ENCODE data around the gene LPAR5. TPM values are rescaled to one million over a fixed set of nuclear protein-coding genes. Genes with fewer than 3 reads are reported as not detected.
A peak's percentile ranks its signal among the peaks of the same experiment; 100 is the strongest.

Gene LPAR5
- total and polyA plus RNA-seq, 2 of the 8 experiments (the other 6 are each of a cell fraction or from before 2014, with no cell fraction given), result 0.22 to 0.24 TPM

DNA sequence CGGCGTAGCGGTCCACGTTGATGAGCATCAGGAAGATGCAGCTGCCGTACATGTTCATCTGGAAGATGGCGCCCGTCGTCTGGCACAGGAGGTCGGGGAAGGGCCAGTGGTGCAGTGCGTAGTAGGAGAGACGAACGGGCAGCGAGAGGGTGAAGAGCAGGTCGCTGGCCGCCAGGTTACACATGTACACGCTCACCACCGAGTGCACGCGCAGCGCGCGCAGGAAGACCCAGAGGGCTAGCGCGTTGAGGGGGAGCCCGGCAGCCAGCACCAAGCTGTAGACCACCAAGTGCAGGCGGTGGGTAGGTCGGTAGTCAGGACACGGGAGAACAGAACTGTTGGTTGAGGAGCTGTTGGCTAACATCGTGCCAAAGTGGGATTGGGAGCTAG lies 14.9 kb downstream of the LPAR5 start:
- Histone ChIP-seq H3K18ac (ENCODE audit: extremely low read depth, low read length) (peak overlapping the region; percentile 9; the same call in 1 of the 2 replicates), H4K8ac (ENCODE audit: extremely low read depth, insufficient read depth, low read length) (peak overlapping the region; percentile 92; the same call in 1 of the 2 replicates), H3K4me2 (ENCODE audit: insufficient read depth in 1 of 2, low read depth in 2 of 2, low read length in 2 of 2) (peak overlapping the region in 1 of 2 experiments; percentile 72; a peak in 3 of 4 replicates), H2BK20ac (ENCODE audit: low read length) (no peak overlapping the region), H4K5ac (ENCODE audit: insufficient read length, low read depth, low read length) (peak overlapping the region; percentile 61), H3K27ac (ENCODE audit: low read depth, low read length) (no peak overlapping the region), H3K23ac (ENCODE audit: insufficient read length) (no peak overlapping the region), H2AK5ac (ENCODE audit: low read depth, low read length) (0 out of 2 replicates have a peak overlapping the region, but pooled peaks have one; percentile 41), H3K4ac (replicated peaks; ENCODE audit: insufficient read length, low read depth, low read length) (peak overlapping the region; percentile 94), H3K79me2 (ENCODE audit: control insufficient read depth in 1 of 2, insufficient read depth in 2 of 2, low read length in 2 of 2) (no peaks in the 10 kb centered on the region), H3K27me3 (replicated peaks in 1 of 4; ENCODE audit: control insufficient read depth in 3 of 4, extremely low read depth in 1 of 4, insufficient read depth in 3 of 4, low read length in 3 of 4) (peaks cover 4 to 27% (median 21%) of the 10 kb centered on the region in 4 experiments; a peak in 6 of 7 replicates), H3K36me3 (ENCODE audit: control insufficient read depth in 2 of 4, insufficient read depth in 4 of 4, low read length in 3 of 4) (no peaks in the 10 kb centered on the region), H3K14ac (ENCODE audit: insufficient read length) (no peak overlapping the region), H2BK15ac (ENCODE audit: low read length) (no peak overlapping the region), H3K9me3 (ENCODE audit: insufficient read depth in 2 of 2, low read depth in 1 of 2, low read length in 1 of 2) (no peaks in the 10 kb centered on the region; a peak in 1 of 4 replicates), H3K9ac (replicated peaks in 1 of 4; ENCODE audit: extremely low read depth in 1 of 4, low read depth in 3 of 4, low read length in 3 of 4) (no peak overlapping the region), H3K4me3 (ENCODE audit: extremely low read depth in 1 of 4, insufficient read depth in 2 of 4, low read depth in 3 of 4, low read length in 4 of 4) (peak overlapping the region in 1 of 4 experiments; percentile 52; a peak in 1 of 8 replicates), H4K20me1 (replicated peaks in 1 of 2; ENCODE audit: control insufficient read depth in 1 of 2, insufficient read depth in 2 of 2, low read length in 2 of 2) (no peaks in the 10 kb centered on the region), H3K79me1 (ENCODE audit: low read depth, low read length) (no peaks in the 10 kb centered on the region), H3K4me1 (replicated peaks in 1 of 4; ENCODE audit: control insufficient read depth in 3 of 4, insufficient read depth in 4 of 4, low read length in 3 of 4) (peaks cover 3 to 7% (median 6%) of the 10 kb centered on the region in 4 experiments; a peak in 6 of 7 replicates), H4K91ac (replicated peaks; ENCODE audit: insufficient read length, low read length) (peak overlapping the region; percentile 88), H2BK12ac (ENCODE audit: low read depth, low read length) (peak overlapping the region; percentile 4; the same call in 1 of the 2 replicates), H2BK5ac (ENCODE audit: low read depth, low read length) (no peak overlapping the region), H2AFZ (ENCODE audit: low read length) (peak overlapping the region; percentile 55; the same call in 1 of the 2 replicates), H2BK120ac (replicated peaks; ENCODE audit: low read depth, low read length) (peak overlapping the region; percentile 10), H3K23me2 (ENCODE audit: low read depth, low read length) (peaks cover 2% of the 10 kb centered on the region; the same call in 1 of the 2 replicates), H3K56ac (replicated peaks; ENCODE audit: insufficient read length, low read depth, low read length) (no peak overlapping the region)
- peak; percentile 40 for TF ChIP-seq KDM4A (IDR thresholded peaks at IDR 0.05; ENCODE audit: low read depth, low read length, severe bottlenecking)
- no peak for TF ChIP-seq FOSL1 (IDR thresholded peaks at IDR 0.05; ENCODE audit: insufficient read depth, low read depth, low read length)
- 95% methylated on average over 28 of the region's 29 CpGs; no CpG with 5 or more reads in 1 of the 2 experiments for WGBS, 2 experiments (ENCODE audit: extremely low coverage in 1 of 2, insufficient coverage in 1 of 2, insufficient read length in 1 of 2, insufficient replicate concordance in 2 of 2, low coverage in 1 of 2, low lambda C conversion rate in 2 of 2, missing lambda C conversion rate in 1 of 2)
- DNase-seq (ENCODE audit: low read depth in 1 of 2, low spot score in 2 of 2) (no peak), FAIRE-seq (no peak)
- ChIA-PET POLR2A (ENCODE audit: partially characterized antibody) (interaction anchor here (0.7 to 4.2 kb wide), 16 partner anchors 11 to 133 kb away, joined by 3 to 18 read pairs (median 5); partner anchors contain the start of genes ACRBP, GAPDH, LPAR5 and ZNF384), CTCF (ENCODE audit: partially characterized antibody) (interaction anchor here (0.6 to 8.7 kb wide), 40 partner anchors 8 to 248 kb away, joined by 3 to 146 read pairs (median 4); partner anchors contain the start of genes ACRBP, COPS7A, GPR162 and LPAR5)

All from H1 (cell line).